H9 (cell line): ENCODE measurements around the gene EBLN2. TPM values are rescaled to one million over a fixed set of nuclear protein-coding genes. Genes with fewer than 3 reads are reported as not detected.

Experiments
- DNase-seq: peaks from one replicate; pipeline ENCODE4 v3.0.0-alpha.2; 2017
- H2AFZ ChIP-seq: one replicate; pipeline ENCODE4 v1.6.1; 2013; ENCODE audit warnings: mild to moderate bottlenecking, low read length, control low read depth, moderate library complexity
- H2AK5ac ChIP-seq: 2 replicates; pipeline ENCODE4 v1.6.1; 2013; ENCODE audit warnings: low read length, control low read depth, mixed read lengths; ENCODE audit not compliant: insufficient read length
- H2BK120ac ChIP-seq: one replicate; pipeline ENCODE4 v1.6.1; 2013; ENCODE audit warnings: low read depth, mild to moderate bottlenecking, low read length, control low read depth, inconsistent platforms; ENCODE audit not compliant: poor library complexity, severe bottlenecking
- H2BK12ac ChIP-seq: 2 replicates; pipeline ENCODE4 v1.6.1; 2013; ENCODE audit warnings: low read length, control low read depth, mixed read lengths, low read depth; ENCODE audit not compliant: insufficient read length
- H2BK15ac ChIP-seq: 2 replicates; pipeline ENCODE4 v1.6.1; 2013; ENCODE audit warnings: low read depth, low read length, control low read depth
- H2BK20ac ChIP-seq: one replicate; pipeline ENCODE4 v1.6.1; 2013; ENCODE audit warnings: low read depth, mild to moderate bottlenecking, low read length, control low read depth, inconsistent platforms; ENCODE audit not compliant: poor library complexity, severe bottlenecking
- H2BK5ac ChIP-seq: 2 replicates; pipeline ENCODE4 v1.6.1; 2013; ENCODE audit warnings: low read length, control low read depth, mixed read lengths; ENCODE audit not compliant: insufficient read length
- H3K14ac ChIP-seq: 2 replicates; pipeline ENCODE4 v1.6.1; 2013; ENCODE audit warnings: low read length, control low read depth; ENCODE audit not compliant: insufficient read depth
- H3K18ac ChIP-seq: 2 replicates; pipeline ENCODE4 v1.6.1; 2013; ENCODE audit warnings: low read depth, mild to moderate bottlenecking, mixed read lengths, low read length, control low read depth; ENCODE audit not compliant: insufficient read length
- H3K23ac ChIP-seq: 2 replicates; pipeline ENCODE4 v1.6.1; 2013; ENCODE audit warnings: low read length, control low read depth, mixed read lengths, low read depth; ENCODE audit not compliant: insufficient read length
- H3K23me2 ChIP-seq: 2 replicates; pipeline ENCODE4 v1.6.1; 2013; ENCODE audit warnings: low read depth, mild to moderate bottlenecking, mixed read lengths, low read length, control low read depth; ENCODE audit not compliant: insufficient read length, poor library complexity, severe bottlenecking
- H3K27ac ChIP-seq: 2 replicates; pipeline ENCODE4 v1.5.1; 2013; ENCODE audit warnings: low read length, control low read depth, mixed read lengths, low read depth; ENCODE audit not compliant: insufficient read length
- H3K27me3 ChIP-seq: 2 replicates; pipeline ENCODE4 v1.6.1; 2013; ENCODE audit warnings: low read length, control low read depth, inconsistent platforms; ENCODE audit not compliant: insufficient read depth
- H3K4ac ChIP-seq: 2 replicates; pipeline ENCODE4 v1.6.1; 2013; ENCODE audit warnings: low read depth, mild to moderate bottlenecking, control low read depth, inconsistent platforms, low read length, moderate library complexity
- H3K4me1 ChIP-seq: 2 replicates; pipeline ENCODE4 v1.6.1; 2013; ENCODE audit warnings: low read length, control low read depth, inconsistent platforms; ENCODE audit not compliant: insufficient read depth
- H3K4me2 ChIP-seq: 2 replicates; pipeline ENCODE4 v1.6.1; 2013; ENCODE audit warnings: low read length, control low read depth, mixed read lengths; ENCODE audit not compliant: insufficient read length, insufficient read depth
- H3K56ac ChIP-seq: 2 replicates; pipeline ENCODE4 v1.6.1; 2013; ENCODE audit warnings: low read depth, mild to moderate bottlenecking, mixed read lengths, low read length, control low read depth; ENCODE audit not compliant: insufficient read length
- H3K79me1 ChIP-seq: 2 replicates; pipeline ENCODE4 v1.6.1; 2013; ENCODE audit warnings: low read depth, mild to moderate bottlenecking, moderate library complexity, low read length, control low read depth, inconsistent platforms; ENCODE audit not compliant: insufficient read depth, poor library complexity, severe bottlenecking
- H3K79me2 ChIP-seq: 2 replicates; pipeline ENCODE4 v1.6.1; 2013; ENCODE audit warnings: low read length, control low read depth, inconsistent platforms; ENCODE audit not compliant: insufficient read depth
- H3K9ac ChIP-seq: 2 replicates; pipeline ENCODE4 v1.6.1; 2013; ENCODE audit warnings: low read length, control low read depth, mixed read lengths; ENCODE audit not compliant: insufficient read length; ENCODE audit errors: extremely low read depth
- H3K9me3 ChIP-seq: one replicate; pipeline ENCODE4 v1.6.1; 2013; ENCODE audit warnings: low read depth, low read length, inconsistent platforms; ENCODE audit not compliant: control insufficient read depth
- H3T11ph ChIP-seq: one replicate; pipeline ENCODE4 v1.6.1; 2013; ENCODE audit warnings: mild to moderate bottlenecking, low read length, control low read depth, inconsistent platforms
- H4K20me1 ChIP-seq: one replicate; pipeline ENCODE4 v1.6.1; 2013; ENCODE audit not compliant: control insufficient read depth, insufficient read length, insufficient read depth
- H4K5ac ChIP-seq: 2 replicates; pipeline ENCODE4 v1.6.1; 2013; ENCODE audit warnings: low read depth, mild to moderate bottlenecking, mixed read lengths, low read length, control low read depth; ENCODE audit not compliant: insufficient read length
- H4K8ac ChIP-seq: replicated peaks from 2 replicates; pipeline ENCODE4 v1.6.1; 2013; ENCODE audit warnings: low read length, control low read depth, mixed read lengths, low read depth; ENCODE audit not compliant: insufficient read length
- H4K91ac ChIP-seq: 2 replicates; pipeline ENCODE4 v1.6.1; 2013; ENCODE audit warnings: low read depth, mild to moderate bottlenecking, moderate library complexity, mixed read lengths, low read length, control low read depth; ENCODE audit not compliant: insufficient read length
- H3K27ac Mint-ChIP-seq, 3 experiments: 2 replicates in 2 of 3; 3 replicates in 1 of 3; pipeline ENCODE4 v1.8.0; 2020 to 2021; ENCODE audit warnings: mixed read lengths in 3 of 3, mild to moderate bottlenecking in 1 of 3, moderate library complexity in 1 of 3
- H3K27me3 Mint-ChIP-seq: 2 replicates; pipeline ENCODE4 v1.8.0; 2021; ENCODE audit warnings: low read depth, mild to moderate bottlenecking, moderate library complexity, mixed read lengths
- H3K36me3 Mint-ChIP-seq, 3 experiments: 2 replicates in 2 of 3; 3 replicates in 1 of 3; pipeline ENCODE4 v1.8.0; 2020 to 2021; ENCODE audit warnings: low read depth in 3 of 3, mixed read lengths in 3 of 3; ENCODE audit not compliant: insufficient read depth in 1 of 3
- H3K4me1 Mint-ChIP-seq, 2 experiments: 2 replicates each; pipeline ENCODE4 v1.8.0; 2020; ENCODE audit warnings: mixed read lengths in 2 of 2
- H3K4me3 Mint-ChIP-seq, 2 experiments: 2 replicates in 1 of 2; 3 replicates in 1 of 2; pipeline ENCODE4 v1.8.0; 2020 to 2021; ENCODE audit warnings: mild to moderate bottlenecking in 2 of 2, mixed read lengths in 2 of 2, moderate library complexity in 1 of 2
- H3K9me3 Mint-ChIP-seq, 2 experiments: 2 replicates in 1 of 2; 3 replicates in 1 of 2; pipeline ENCODE4 v1.8.0; 2020; ENCODE audit warnings: mild to moderate bottlenecking in 2 of 2, mixed read lengths in 2 of 2, moderate library complexity in 1 of 2
- CTCF ChIP-seq: fragments of 200-600 bp; sonication (generic); conservative IDR thresholded peaks from 3 replicates; pipeline ENCODE4 v1.8.0; 2021; ENCODE audit warnings: antibody characterized with exemption, mild to moderate bottlenecking
- WGBS: extraction: QIAGEN DNeasy Blood & Tissue Kit; methylation state at CpG from one replicate; pipeline ENCODE4 v1.1.7; 2013; ENCODE audit warnings: missing lambda C conversion rate, low lambda C conversion rate, mixed read lengths; ENCODE audit not compliant: insufficient read length; ENCODE audit errors: extremely low coverage; 5-methylcytosine and 5-hydroxymethylcytosine counted together
- total RNA-seq: library from RNA; stranded (reverse); gene quantifications from 2 replicates; pipeline ENCODE4 v1.2.1, GENCODE V29; 2021

EBLN2 gene
- total RNA-seq, 1 experiment from 2014 or later = 6.1 TPM

- no peak for TF ChIP-seq CTCF
Observed at GRCh38 chr3:73026760-73027113, 34.7 kb upstream of the EBLN2 start.

More at GRCh38 chr3:73026760-73027113, 34.7 kb upstream of the EBLN2 start:
- Histone ChIP-seq H3T11ph (no peak overlapping the region), H3K79me1 (no peaks in the 10 kb centered on the region), H3K4me1 (peaks cover 7% of the 10 kb centered on the region; the same call in 1 of the 2 replicates), H2AK5ac (no peak overlapping the region), H2BK12ac (no peak overlapping the region), H2BK20ac (no peak overlapping the region), H3K9ac (no peak overlapping the region), H3K4me2 (no peak overlapping the region), H3K9me3 (no peaks in the 10 kb centered on the region), H3K14ac (no peak overlapping the region), H2BK5ac (no peak overlapping the region), H3K56ac (no peak overlapping the region), H3K79me2 (peaks cover 58% of the 10 kb centered on the region; the same call in 1 of the 2 replicates), H3K4ac (no peak overlapping the region), H2AFZ (no peak overlapping the region), H3K27ac (no peak overlapping the region), H2BK120ac (no peak overlapping the region), H3K23me2 (no peaks in the 10 kb centered on the region), H4K20me1 (no peaks in the 10 kb centered on the region), H4K5ac (no peak overlapping the region), H3K23ac (no peak overlapping the region), H4K8ac (no peak overlapping the region), H3K27me3 (no peaks in the 10 kb centered on the region), H4K91ac (no peak overlapping the region), H3K18ac (no peak overlapping the region), H2BK15ac (no peak overlapping the region)
- H3K27ac Mint-ChIP-seq = no peak overlapping the region
- H3K4me1 Mint-ChIP-seq = peaks cover 48 to 54% of the 10 kb centered on the region in 2 experiments
- H3K9me3 Mint-ChIP-seq = no peaks in the 10 kb centered on the region
- no CpG with 5 or more reads among the region's 2 CpGs for WGBS
- no peak for DNase-seq
- H3K36me3 Mint-ChIP-seq = peaks cover 3 to 7% (median 7%) of the 10 kb centered on the region in 3 experiments; a peak in 5 of 7 replicates
- H3K4me3 Mint-ChIP-seq = no peak overlapping the region
- H3K27me3 Mint-ChIP-seq = no peaks in the 10 kb centered on the region
